Measurements from ENCODE around the gene CGB5. TPM values are rescaled to one million over a fixed set of nuclear protein-coding genes. Genes with fewer than 3 reads are reported as not detected.
"Not testable (repeated sequence)": the region's sequence is repeated elsewhere in the genome, so short reads cannot be mapped to it uniquely, and the experiment has no call there.

CGB5 gene
- not detected for total RNA-seq

DNA sequence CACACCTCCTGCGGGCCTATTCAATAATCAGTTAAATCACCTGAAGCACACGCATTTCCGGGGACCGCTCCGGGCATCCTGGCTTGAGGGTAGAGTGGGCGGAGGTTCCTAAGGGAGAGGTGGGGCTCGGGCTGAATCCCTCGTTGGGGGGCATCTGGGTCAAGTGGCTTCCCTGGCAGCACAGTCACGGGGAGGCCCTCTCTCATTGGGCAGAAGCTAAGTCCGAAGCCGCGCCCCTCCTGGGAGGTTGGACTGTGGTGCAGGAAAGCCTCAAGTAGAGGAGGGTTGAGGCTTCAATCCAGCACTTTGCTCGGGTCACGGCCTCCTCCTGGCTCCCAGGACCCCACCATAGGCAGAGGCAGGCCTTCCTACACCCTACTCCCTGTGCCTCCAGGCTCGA, at the start of gene CGB5:
TSS of gene CGB5 (plus strand) at position 301 of the 400 bp plus-strand sequence. CDS start 362 bp downstream, outside the sequence.
- not testable (repeated sequence) for ATAC-seq; DNase-seq (ENCODE audit: low spot score)

DNA sequence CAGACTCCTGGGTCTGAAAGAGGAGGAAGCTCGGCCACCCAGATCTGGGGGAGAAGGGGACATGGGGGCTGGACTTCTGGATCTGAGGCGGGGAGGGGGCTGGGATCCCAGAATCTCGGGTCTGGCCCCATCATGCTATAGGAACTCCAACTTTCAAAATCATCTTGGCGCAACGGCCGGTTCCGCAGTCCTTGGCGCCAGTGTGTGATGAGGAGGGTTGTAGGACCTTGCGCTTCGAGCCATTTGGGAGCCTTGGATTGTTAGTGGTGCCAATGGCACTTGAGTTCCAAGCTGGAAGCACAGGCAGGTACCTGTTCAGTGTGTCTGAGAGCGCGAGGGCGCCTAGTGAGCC, 49.6 kb upstream of the CGB5 start:
- no peak for ATAC-seq

DNA sequence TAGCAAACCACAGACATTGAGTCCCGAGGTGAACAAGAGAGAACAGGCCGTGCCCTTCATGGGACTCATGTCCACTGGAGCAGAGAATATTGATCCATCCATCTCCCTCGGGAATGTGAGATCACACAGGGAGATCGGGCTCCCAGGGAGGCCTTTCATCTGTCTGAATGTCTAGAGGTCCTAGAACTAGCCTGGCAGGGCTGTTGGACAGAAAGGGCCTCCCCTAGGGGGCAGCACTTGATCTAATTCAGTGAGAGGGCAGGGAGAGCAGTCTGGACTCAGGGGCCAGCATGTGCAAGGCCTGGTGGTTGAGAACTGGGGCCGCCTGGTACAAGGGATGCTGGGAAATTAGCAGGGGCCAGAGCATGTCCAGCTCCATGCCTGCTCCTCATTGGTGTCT, 45.7 kb upstream of the CGB5 start:
- DNase-seq (ENCODE audit: low spot score) (no peak), ATAC-seq (no peak)

More for the DNA sequence above, 49.6 kb upstream of the CGB5 start:
- DNase-seq (ENCODE audit: low spot score), result no peak

DNA sequence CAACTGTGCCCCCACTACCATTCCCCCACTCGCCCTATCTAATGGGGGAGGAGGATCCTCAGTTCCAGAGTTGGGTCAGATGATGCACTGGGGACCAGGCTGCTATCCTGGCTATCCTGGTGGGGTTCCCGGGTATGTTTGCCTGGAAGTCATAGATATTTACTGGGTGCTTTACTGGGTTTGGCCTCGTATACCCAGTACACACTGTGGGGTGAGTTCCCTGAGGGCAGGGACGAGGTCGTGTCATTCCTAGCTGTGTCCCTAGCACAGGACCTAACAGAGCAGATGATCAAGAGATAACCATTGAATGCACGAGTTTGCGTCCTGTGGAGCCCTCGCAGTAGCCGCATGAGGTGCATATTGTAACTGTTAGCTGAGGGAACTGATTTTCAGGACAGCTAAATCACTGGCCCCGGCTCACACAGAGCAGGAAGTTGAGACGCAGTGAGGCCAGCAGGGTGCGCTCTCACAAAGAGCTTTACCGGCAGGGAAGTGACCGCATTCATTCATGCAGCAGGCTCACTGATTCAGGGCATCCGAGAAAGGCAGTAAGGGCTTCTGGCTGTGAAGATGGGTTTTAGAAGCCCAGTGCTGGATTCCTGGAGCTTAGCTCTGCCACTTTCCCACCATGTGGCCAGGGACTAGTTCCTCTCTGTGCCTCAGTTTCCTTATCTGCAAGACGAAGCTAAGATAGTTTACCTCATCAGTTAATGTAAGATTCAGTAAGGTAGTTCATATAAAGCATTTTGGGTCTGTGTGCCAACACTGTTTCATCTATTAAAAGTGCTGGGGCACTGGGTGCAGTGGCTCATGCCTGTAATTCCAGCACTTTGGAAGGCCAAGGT, 43.9 kb upstream of the CGB5 start:
- peak; percentile 66 for ATAC-seq
- DNase-seq (ENCODE audit: low spot score), result no peak

DNA sequence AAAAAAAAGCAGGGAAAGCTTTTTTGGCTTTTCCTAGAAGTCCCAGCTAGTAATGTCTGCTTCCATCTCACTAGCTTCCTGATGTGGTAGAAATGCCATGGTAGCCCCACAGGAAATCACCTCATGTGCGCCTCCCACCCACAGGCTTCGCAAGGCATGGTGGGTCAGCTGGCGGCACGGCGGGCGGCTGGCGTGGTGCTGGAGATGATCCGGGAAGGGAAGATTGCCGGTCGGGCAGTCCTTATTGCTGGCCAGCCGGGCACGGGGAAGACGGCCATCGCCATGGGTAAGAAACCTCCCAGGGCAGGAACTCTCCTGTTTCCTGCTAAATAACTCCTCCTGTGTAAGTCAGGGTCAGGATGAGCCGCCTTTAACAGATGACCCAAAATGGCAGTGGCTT, 39.5 kb upstream of the CGB5 start:
- DNase-seq (ENCODE audit: low spot score), result no peak

DNA sequence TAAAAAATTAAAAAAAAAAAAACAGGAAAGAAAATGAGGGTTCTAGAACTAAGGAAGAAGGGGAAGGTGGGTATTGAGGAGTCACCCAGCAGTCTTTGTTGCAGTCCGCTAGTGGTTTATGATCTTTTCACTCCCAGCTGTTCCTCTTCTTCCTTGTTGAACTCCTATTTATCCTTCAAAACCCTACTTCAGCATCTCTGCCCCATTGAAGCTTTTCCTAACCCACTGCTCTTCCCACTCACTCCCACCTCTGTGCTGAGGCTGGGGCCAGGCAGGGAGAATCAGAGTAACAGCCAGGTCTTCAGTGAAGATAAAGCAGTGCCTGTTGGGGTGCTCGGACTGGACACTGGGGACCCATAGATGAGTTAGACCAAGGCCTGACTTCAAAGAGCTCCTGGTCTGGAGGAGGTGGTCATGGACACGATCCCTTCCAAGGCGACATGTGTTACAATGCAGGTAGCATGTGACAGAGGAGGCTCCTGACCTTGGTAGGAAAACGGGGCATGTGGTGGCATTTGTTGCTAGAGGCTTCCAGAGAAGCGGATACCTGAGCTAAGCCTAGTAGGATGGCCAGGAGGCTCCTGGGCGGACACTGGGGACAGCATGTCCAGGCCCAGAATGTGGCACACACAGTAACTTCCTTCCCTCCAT, 38.6 kb upstream of the CGB5 start:
- DNase-seq (ENCODE audit: low spot score) (no peak), ATAC-seq (no peak)

More for the DNA sequence above, 39.5 kb upstream of the CGB5 start:
- no peak for ATAC-seq

DNA sequence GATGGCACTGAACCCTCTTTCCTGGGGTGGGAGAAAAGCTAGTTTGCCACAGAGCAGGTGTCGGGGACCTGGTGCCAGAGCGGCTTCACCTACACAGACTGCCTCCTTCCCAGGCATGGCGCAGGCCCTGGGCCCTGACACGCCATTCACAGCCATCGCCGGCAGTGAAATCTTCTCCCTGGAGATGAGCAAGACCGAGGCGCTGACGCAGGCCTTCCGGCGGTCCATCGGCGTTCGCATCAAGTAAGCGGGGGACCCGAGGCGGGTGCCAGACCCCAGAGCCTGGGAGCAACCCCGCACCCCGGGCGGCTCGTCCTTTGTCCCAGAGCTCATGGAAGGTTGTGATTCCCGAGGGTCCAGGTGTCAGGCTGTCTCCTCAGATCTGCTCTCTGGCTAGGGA, 36.7 kb upstream of the CGB5 start:
- DNase-seq (ENCODE audit: low spot score) (no peak), ATAC-seq (no peak)

DNA sequence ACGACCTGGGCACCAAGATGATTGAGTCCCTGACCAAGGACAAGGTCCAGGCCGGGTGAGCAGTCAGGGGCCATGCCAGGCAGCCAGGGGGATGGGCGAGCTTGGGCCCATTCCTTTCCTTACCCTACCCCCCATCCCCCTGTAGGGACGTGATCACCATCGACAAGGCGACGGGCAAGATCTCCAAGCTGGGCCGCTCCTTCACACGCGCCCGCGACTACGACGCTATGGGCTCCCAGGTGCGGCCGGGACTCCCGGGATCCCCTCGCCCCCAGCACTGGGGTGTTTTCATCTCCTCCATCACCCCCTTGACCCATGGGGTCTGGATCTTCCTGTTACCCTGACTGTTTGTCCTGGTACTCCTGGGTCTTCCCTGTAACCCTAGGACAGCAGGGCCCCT, 33.8 kb upstream of the CGB5 start:
- DNase-seq (ENCODE audit: low spot score) (no peak), ATAC-seq (no peak)

DNA sequence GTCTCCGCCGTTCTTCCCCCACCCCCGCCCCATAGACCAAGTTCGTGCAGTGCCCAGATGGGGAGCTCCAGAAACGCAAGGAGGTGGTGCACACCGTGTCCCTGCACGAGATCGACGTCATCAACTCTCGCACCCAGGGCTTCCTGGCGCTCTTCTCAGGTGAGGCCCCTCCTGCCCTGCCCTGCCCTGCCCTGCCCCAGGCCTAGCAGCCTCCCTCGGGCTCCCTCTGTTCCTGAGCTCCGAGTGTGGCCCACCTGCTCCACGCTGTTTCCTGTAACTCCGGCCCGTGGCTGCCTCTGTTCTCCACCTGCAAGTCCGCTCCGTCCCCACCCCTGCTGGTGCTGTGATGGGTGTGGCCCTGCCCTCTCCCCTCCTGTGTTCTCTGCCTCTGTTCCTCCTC, 33.2 kb upstream of the CGB5 start:
- no peak for DNase-seq (ENCODE audit: low spot score)
- no peak for ATAC-seq

DNA sequence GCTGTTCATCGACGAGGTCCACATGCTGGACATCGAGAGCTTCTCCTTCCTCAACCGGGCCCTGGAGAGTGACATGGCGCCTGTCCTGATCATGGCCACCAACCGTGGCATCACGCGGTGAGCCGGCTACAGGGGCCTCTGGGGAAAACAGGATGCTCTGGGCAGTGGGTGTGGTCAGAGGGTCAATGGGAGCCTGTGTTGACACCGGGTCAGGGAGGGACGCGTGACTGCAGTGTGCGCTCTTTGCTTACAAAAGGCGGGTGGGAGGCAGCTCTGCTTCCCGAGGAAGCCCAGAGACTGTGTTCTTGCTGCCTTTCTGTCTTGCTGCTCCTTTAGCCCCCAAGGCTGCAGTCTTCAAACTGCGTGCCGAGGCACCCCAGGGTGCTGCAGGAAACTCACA, 32.5 kb upstream of the CGB5 start:
- DNase-seq (ENCODE audit: low spot score) (no peak), ATAC-seq (no peak)

DNA sequence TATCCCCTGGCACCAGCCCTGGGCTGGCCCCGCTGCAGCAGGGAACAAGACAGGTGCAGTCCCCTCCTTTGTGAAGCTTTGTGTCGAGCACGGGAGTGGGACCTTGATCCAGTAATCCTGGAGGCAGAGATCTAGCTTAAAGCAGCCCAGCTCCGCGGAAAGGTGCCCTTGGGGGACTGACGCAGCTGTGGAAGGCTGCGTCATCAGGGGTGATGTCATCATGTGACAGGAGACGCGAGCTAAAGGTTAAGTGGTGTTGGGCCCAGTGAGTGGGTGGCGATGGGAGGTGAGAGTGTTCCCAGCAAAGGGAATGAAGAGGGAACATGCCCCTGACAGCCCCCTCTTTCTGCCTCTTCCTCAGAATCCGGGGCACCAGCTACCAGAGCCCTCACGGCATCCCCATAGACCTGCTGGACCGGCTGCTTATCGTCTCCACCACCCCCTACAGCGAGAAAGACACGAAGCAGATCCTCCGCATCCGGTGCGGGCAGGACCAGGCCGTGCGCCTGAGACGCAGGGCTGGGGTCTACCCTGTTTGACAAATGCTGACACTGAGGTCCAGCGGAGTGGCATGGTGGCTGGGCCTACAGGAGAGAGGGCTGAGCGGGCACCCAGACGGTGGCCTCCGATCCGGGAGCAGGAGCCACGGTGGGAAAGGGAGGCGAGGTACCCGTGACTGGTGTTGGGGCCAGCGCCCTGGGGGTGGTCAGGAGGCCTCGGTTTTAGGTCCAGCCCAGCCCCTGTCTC, 29.4 kb upstream of the CGB5 start:
- DNase-seq (ENCODE audit: low spot score) (no peak), ATAC-seq (no peak)

DNA sequence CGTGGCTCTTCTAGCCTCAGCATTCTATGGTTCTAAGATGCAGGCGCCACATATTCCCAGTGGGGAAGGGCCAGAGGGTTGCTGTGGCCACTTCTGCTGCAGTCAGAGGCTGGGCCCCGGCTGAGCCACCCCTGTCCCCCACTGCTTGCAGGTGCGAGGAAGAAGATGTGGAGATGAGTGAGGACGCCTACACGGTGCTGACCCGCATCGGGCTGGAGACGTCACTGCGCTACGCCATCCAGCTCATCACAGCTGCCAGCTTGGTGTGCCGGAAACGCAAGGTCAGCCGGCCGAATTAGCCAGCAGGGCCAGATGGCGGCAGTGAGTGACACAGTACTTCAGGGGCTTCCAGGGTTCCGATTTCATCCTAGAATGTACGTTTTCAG, 28.8 kb upstream of the CGB5 start:
- DNase-seq (ENCODE audit: low spot score), result no peak
- no peak for ATAC-seq

DNA sequence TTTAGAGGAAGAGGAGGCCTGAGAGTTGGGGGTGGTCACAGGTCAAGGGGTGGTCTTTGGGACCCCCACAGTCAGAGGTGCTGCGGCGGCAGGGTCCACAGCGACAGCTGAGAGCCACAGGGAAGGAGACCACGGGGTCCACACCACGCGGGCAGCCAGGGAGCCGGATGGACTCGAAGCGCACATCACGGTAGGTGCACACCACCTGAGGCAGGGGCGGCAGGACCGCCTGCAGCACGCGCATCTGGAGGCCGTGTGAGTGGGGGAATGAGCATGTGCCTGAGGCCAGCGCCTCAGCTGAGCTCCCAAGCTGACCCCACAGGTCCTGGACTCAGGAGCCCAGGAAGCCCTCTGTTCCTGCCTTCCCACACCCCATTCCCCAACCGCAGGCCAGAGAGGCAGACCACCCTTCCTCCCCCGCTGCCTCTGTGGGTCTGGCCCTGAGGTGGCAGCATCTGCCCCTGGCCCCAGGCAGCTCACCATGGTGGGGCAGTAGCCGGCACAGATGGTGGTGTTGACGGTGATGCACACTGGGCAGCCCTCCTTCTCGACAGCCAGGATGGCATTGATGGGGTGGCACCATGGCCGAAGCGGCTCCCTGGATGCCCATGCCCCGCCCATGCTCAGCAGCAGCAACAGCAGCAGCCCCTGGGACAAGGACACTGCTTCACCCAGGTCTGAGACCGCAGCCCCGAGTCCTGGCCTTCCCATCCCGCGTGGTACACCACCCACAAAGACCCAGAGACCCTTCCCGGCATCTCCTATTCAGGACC, 27.4 kb upstream of the CGB5 start:
- no peak for ATAC-seq
- DNase-seq (ENCODE audit: low spot score), result no peak

DNA sequence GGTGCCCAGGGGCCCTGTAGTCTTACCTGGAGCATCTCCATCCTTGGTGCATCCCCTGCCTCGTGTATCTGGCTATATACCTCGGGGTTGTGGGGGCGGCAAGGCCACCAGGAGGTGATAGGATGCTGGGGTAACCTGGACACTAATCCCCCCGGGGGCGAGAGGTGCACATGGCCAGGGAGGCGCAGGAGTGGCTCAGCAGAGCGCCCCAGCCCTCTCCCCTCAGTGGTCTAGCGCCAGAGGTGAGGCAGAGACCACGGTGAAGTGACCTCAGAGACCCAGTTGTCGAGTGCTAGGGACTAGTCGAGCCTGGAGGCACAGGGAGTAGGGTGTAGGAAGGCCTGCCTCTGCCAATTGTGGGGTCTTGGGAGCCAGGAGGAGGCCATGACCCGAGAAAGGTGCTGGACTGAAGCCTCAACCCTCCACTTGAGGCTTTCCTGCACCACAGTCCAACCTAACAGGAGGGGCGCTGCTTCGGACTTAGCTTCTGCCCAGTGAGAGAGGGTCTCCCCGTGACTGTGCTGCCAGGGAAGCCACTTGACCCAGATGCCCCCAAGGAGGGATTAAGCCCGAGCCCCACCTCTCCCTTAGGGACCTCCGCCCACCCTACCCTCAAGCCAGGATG, 26.5 kb upstream of the CGB5 start, which contains the start of gene LHB:
TSS of gene LHB (minus strand) at position 51 of the 625 bp plus-strand sequence. CDS start at position 41, 10 bp downstream.
- no peak for ATAC-seq
- no peak for DNase-seq (ENCODE audit: low spot score)

DNA sequence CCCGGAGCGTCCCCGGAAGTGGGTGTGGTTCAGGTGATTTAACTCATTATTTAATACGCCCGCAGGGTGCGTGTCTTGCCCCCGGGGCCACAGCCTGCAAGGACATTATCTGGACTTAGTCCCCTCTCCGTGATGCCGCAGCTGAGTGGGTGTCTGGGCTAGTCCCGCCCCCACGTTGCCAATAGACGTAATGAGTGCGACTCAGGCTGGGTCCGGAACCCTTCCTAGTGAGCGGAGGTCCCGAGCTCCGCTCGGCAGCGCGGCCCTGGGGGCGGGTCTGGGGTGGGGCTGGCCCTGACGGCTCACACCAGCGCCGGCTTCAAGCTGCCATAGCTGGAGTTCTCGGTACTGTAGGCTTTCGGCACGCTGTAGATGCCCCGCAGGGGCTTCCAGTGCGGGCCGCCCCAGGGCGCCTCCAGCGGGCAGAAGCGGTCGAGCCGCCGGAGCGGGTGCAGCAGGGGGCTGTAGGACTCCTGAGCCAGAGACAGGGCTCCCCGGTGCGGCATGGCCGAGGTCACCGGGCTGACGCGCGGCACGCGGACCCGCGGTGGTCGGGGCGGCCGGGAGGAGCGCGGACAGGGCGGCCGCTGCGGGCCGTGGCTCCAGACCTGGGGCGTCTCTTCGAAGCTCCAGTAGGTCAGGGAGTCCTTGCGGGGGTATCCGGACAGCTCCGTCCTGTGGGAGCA, 25.8 kb upstream of the CGB5 start:
- ATAC-seq (peak; percentile 65), DNase-seq (ENCODE audit: low spot score) (no peak)

DNA sequence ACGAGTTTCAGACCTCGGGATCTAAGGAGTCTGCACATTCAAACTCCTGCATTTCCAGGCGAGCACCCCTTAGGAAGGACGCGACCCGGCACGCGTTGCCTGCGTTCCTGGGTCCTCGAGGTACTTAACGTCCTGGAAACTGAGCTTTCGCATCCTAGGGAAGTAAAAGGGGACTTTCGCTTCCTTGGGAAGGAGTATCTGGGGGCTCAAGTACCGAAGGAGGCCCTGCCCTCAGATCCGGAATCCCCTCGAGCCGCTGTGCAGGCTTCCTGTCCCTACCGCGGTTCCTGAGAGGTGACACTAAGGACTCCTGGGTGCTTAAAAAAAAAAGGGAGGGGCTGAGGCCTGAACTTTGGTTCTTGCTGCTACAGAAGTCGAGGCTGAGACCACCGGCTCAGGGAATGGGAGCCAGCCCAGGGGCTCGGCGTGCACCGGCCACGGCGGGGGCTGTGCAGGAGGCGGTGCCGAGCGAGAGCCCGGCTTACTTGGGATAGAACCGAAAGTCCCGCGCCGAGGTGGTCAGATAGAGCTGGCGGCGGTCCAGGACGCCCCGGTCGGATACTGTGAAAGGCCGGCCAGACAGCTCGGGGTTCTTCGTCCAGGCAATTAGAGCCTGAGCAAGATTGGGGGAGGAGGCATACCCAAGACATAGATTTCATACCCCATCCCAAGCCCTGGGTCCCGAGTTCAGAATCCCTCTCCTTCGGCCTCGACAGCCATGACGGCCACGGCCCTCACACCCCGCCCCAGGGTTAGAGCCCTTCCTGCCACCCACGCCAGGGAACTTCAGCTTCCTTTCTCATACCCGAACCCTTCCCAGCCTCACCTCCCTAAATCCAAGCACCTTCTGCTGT, 25.0 kb upstream of the CGB5 start:
- ATAC-seq, result peak; percentile 22
- DNase-seq (ENCODE audit: low spot score), result not testable (repeated sequence)

DNA sequence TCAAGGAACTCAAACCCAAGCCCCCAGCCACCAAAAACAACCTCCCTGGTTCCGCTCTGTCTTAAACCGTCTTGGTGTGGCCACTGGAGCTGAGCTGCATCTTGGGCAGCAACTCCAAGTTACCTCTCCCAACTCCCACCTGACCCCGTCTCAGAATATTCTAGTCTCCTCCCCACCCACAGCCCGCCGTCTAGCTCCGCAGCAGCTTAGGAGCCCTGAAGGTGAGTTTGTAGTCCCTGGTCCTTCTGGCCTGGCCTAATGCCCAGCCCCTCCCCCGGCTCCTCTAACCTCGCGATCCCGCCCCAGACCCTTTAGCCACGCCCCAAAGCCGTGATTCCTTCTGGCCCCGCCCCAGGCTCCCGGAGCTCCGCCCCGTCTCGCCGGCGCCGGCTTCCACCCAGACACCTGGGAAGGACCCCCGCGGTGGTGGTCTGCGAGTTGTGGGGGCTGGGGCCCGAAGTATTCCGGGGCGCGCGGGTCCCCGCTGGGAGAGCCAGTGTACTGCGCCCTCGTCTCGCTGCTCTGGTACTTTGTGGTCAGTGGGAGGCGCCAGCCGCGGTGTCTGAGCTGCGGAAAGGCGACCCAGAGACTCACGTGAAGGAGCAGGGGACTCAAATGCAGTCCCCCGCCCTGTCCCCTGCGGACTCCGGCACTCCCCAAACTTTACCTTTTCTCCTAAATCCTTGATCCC, 24.3 kb upstream of the CGB5 start:
- DNase-seq (ENCODE audit: low spot score) (peak; percentile 72), ATAC-seq (peak; percentile 63)

DNA sequence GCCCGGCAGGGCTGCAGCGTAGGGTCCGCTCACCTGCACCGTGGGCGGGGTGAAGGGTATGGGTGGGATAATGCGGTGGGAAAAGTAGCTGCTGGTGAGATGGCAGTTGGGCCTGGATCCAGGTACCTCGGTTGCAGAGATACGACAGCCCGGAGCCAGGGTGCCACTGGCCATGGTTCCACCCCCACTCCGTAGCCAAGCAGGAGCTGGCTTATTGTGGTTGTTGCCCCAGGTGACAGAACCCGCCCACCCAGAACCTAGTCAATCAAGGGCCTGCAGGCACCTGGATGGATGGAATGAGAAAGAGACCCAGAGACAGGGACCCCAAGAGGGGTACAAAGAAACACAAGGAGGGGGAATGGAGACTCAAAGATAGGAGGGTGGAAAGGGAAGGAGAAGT, 23.3 kb upstream of the CGB5 start:
- no peak for DNase-seq (ENCODE audit: low spot score)
- ATAC-seq, result no peak

All from left lobe of liver (tissue), 2 donors.